Naive thymus-derived CD4-positive, alpha-beta T cell (primary cell): ENCODE data around the gene RLBP1. TPM values are rescaled to one million over a fixed set of nuclear protein-coding genes. Genes with fewer than 3 reads are reported as not detected.

Experiments
- ATAC-seq: fragments of 150-1000 bp; cut with Tn5 transposase; 2 replicates; pipeline ENCODE4 v1.10.0; 2021; ENCODE audit warnings: mild to moderate bottlenecking, moderate library complexity
- CTCF ChIA-PET: fragments of 350-600 bp; sonication (Branson Sonifier 250); formaldehyde crosslinking; loops from one replicate; lab custom pipeline; 2021; ENCODE audit warnings: antibody characterized with exemption; lab: Charles Lee
- POLR2A ChIA-PET: fragments of 350-600 bp; sonication (Branson Sonifier 250); formaldehyde crosslinking; loops from one replicate; lab custom pipeline; 2021; ENCODE audit warnings: antibody characterized with exemption, inconsistent platforms; lab: Charles Lee
- DNase-seq, 9 donors: peaks; one replicate each; pipeline versions ENCODE4 v3.0.0 to v3.0.0-alpha.2; 2020 to 2022; ENCODE audit warnings: mixed read lengths in 1 of 9
- H3K27ac ChIP-seq: one replicate; pipeline ENCODE4 v1.7.0; 2013; ENCODE audit warnings: mild to moderate bottlenecking, low read depth, low read length, moderate library complexity
- H3K27me3 ChIP-seq, 2 donors: one replicate each; pipeline ENCODE4 v1.7.0; 2013; ENCODE audit warnings: low read length in 2 of 2, mild to moderate bottlenecking in 2 of 2, moderate library complexity in 2 of 2; ENCODE audit not compliant: control insufficient read depth in 2 of 2, insufficient read depth in 2 of 2
- H3K36me3 ChIP-seq, 3 experiments: 1 replicate in 2 of 3; 2 replicates in 1 of 3; pipeline ENCODE4 v1.7.0; 2013; ENCODE audit warnings: low read length in 3 of 3, mild to moderate bottlenecking in 3 of 3, moderate library complexity in 1 of 3; ENCODE audit not compliant: insufficient read depth in 3 of 3, control insufficient read depth in 2 of 3
- H3K4me1 ChIP-seq, 2 donors: one replicate each; pipeline ENCODE4 v1.7.0; 2013; ENCODE audit warnings: low read length in 2 of 2, mild to moderate bottlenecking in 2 of 2, moderate library complexity in 1 of 2; ENCODE audit not compliant: control insufficient read depth in 2 of 2, insufficient read depth in 2 of 2
- H3K4me3 ChIP-seq: 2 replicates; pipeline ENCODE4 v1.7.0; 2013; ENCODE audit warnings: mild to moderate bottlenecking, low read length
- H3K9me3 ChIP-seq, 3 experiments: 1 replicate in 2 of 3; 2 replicates in 1 of 3; pipeline ENCODE4 v1.7.0; 2013; ENCODE audit warnings: low read length in 3 of 3; ENCODE audit not compliant: control insufficient read depth in 2 of 3
- H3K27ac Mint-ChIP-seq, 9 donors: one replicate each; pipeline ENCODE4 v1.8.0; 2020 to 2022; ENCODE audit warnings: mixed read lengths in 9 of 9, mild to moderate bottlenecking in 8 of 9, moderate library complexity in 5 of 9, inconsistent platforms in 2 of 9
- H3K27me3 Mint-ChIP-seq, 5 donors: one replicate each; pipeline ENCODE4 v1.8.0; 2021 to 2022; ENCODE audit warnings: mixed read lengths in 5 of 5, mild to moderate bottlenecking in 1 of 5
- H3K36me3 Mint-ChIP-seq, 5 donors: one replicate each; pipeline ENCODE4 v1.8.0; 2020 to 2022; ENCODE audit warnings: mixed read lengths in 5 of 5, mild to moderate bottlenecking in 3 of 5, inconsistent platforms in 1 of 5
- H3K4me1 Mint-ChIP-seq, 7 donors: one replicate each; pipeline ENCODE4 v1.8.0; 2020 to 2022; ENCODE audit warnings: mixed read lengths in 7 of 7, mild to moderate bottlenecking in 3 of 7, inconsistent platforms in 1 of 7
- H3K4me3 Mint-ChIP-seq, 10 donors: one replicate each; pipeline ENCODE4 v1.8.0; 2020 to 2022; ENCODE audit warnings: mild to moderate bottlenecking in 10 of 10, mixed read lengths in 10 of 10, moderate library complexity in 6 of 10, inconsistent platforms in 2 of 10
- H3K9me3 Mint-ChIP-seq, 11 donors: one replicate each; pipeline ENCODE4 v1.8.0; 2020 to 2022; ENCODE audit warnings: mixed read lengths in 11 of 11, mild to moderate bottlenecking in 4 of 11, inconsistent platforms in 1 of 11, moderate library complexity in 1 of 11
- intact Hi-C, 2 donors: fragments of 100-400 bp; cut with micrococcal nuclease; formaldehyde crosslinking; loops; one replicate each; pipeline ENCODE4 v1.15.1; 2023
- polyA plus RNA-seq, 2 donors: library from polyadenylated mRNA; unstranded; fragments of 300-500 nt; fragmentation: Illumina TruSeq; gene quantifications; one replicate each; pipeline ENCODE4 v1.2.3, GENCODE V29; 2021
- total RNA-seq, 6 experiments: library from RNA in 5 of 6; stranded (reverse) in 5 of 6; gene quantifications; 1 replicate in 5 of 6; 2 replicates in 1 of 6; pipeline ENCODE4 v1.2.3 and lab custom pipeline; 2021 to 2026

RLBP1 gene
- total and polyA plus RNA-seq, 7 experiments from 2014 or later, result not detected

DNA sequence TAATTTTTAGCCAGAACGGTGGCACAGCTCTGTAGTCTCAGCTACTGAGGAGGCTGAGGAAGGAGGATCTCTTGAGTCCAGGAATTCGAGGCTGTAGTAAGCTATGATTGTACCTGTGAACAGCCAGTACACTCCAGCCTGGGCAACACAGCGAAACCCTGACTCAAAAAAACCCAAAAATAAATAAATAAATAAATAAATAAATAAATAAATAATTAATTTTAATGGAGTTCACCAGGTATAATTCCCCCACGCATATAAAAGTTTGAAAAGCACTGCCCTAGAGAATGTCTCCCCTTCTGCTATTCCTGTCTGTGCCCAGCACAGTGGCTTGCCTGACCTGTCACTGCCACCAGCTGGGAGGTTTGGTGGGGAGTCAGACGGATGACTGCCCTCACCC lies 4.2 kb upstream of the RLBP1 start:
- CTCF ChIA-PET, result interaction anchor here (0.6 kb wide), 1 partner anchor 108 kb away, joined by 3 read pairs; no protein-coding TSS in a partner anchor
- DNase-seq (no peak), ATAC-seq (no peak)
- POLR2A ChIA-PET, result no interaction called here
- Histone ChIP-seq H3K4me3 (no peak overlapping the region), H3K36me3 (no peaks in the 10 kb centered on the region), H3K4me1 (no peaks in the 10 kb centered on the region), H3K27ac (no peak overlapping the region), H3K27me3 (no peaks in the 10 kb centered on the region), H3K9me3 (no peaks in the 10 kb centered on the region)
- intact Hi-C loops, result no loop called here
- Mint-ChIP-seq H3K27ac (no peak overlapping the region), H3K27me3 (peaks cover 0 to 15% (median 7%) of the 10 kb centered on the region in 5 donors), H3K4me1 (no peaks in the 10 kb centered on the region), H3K4me3 (no peak overlapping the region), H3K9me3 (no peaks in the 10 kb centered on the region), H3K36me3 (no peaks in the 10 kb centered on the region)

DNA sequence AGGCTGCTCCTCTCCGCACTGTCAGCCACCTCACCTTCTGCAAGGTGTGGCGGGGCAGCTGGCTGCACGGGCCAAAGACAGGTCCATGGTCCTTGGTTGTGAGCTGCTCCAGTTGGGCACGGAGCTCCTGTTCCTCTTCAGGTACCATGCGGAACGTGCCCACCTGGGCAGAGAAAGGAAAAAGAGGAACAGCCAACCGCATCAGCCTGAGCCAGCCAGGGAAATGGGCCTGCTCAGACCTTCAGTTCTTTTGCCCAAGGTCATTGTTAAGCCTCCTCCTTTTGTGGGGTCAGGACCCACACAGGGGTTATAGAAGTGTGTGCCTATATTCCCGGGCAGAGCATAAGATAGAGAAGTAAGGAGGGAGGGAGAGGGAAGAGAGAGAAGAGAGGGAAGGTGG lies 2.8 kb downstream of the RLBP1 start:
- H3K4me1 Mint-ChIP-seq, result peaks cover 0 to 1% (median 0%) of the 10 kb centered on the region in 7 donors
- no peak for ATAC-seq
- no peak overlapping the region for H3K27ac Mint-ChIP-seq
- H3K36me3 Mint-ChIP-seq, result no peaks in the 10 kb centered on the region
- ChIA-PET CTCF (interaction anchor here (1.1 kb wide), 1 partner anchor 11 kb away, joined by 3 read pairs; no protein-coding TSS in a partner anchor), POLR2A (no interaction called here)
- Histone ChIP-seq H3K4me1 (no peaks in the 10 kb centered on the region), H3K27ac (no peak overlapping the region), H3K9me3 (no peaks in the 10 kb centered on the region), H3K36me3 (no peaks in the 10 kb centered on the region), H3K4me3 (no peak overlapping the region), H3K27me3 (no peaks in the 10 kb centered on the region)
- no peaks in the 10 kb centered on the region for H3K9me3 Mint-ChIP-seq
- no peak for DNase-seq
- H3K4me3 Mint-ChIP-seq, result no peak overlapping the region
- peaks cover 0 to 12% (median 0%) of the 10 kb centered on the region in 5 donors for H3K27me3 Mint-ChIP-seq
- intact Hi-C loops, result no loop called here

DNA sequence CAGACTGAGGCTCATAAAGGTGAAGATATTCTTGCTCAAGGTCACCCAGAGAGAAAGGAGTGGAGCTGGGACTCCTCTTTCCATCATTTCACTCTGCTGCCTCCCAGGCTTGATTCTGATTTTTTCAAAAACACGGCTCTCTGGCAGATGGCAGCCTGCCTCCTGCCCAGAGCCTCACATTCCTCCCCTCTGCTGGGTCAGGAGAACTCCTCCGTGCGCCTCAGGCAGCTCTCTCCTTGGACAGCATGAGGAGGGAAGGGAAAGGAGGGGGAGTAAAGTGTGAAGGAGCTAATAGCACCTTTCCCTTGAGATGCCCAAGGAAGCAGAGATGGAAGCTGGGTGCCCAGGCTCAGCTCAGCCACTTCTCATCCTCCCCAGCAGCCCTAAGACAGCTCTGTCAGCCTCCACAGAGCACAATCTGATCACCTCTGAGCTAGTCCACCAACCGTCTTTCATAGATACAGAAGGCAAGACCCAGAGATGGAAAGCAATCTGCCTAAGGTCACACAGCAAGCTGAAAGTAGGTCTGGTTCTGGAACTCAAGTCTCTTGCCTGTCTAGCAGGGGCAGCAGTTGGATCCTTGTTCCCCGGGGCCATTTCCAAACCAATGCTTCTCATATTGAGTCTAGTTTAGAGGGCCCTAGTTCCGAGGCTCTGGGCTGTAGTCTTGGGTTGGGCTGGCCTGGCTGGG lies 3.5 kb downstream of the RLBP1 start:
- Histone ChIP-seq H3K4me3 (no peak overlapping the region), H3K27ac (no peak overlapping the region), H3K27me3 (no peaks in the 10 kb centered on the region), H3K9me3 (no peaks in the 10 kb centered on the region), H3K36me3 (no peaks in the 10 kb centered on the region), H3K4me1 (no peaks in the 10 kb centered on the region)
- POLR2A ChIA-PET, result no interaction called here
- CTCF ChIA-PET, result interaction anchor here (0.6 to 1.1 kb wide), 2 partner anchors 10 to 1899 kb away, joined by 3 read pairs; no protein-coding TSS in a partner anchor
- H3K9me3 Mint-ChIP-seq, result no peaks in the 10 kb centered on the region
- H3K4me3 Mint-ChIP-seq, result no peak overlapping the region
- peaks cover 0 to 1% (median 0%) of the 10 kb centered on the region in 7 donors for H3K4me1 Mint-ChIP-seq
- no peak for DNase-seq
- intact Hi-C loops, result no loop called here
- no peak for ATAC-seq
- H3K36me3 Mint-ChIP-seq, result no peaks in the 10 kb centered on the region
- no peak overlapping the region for H3K27ac Mint-ChIP-seq
- H3K27me3 Mint-ChIP-seq, result peaks cover 0 to 16% (median 0%) of the 10 kb centered on the region in 5 donors

DNA sequence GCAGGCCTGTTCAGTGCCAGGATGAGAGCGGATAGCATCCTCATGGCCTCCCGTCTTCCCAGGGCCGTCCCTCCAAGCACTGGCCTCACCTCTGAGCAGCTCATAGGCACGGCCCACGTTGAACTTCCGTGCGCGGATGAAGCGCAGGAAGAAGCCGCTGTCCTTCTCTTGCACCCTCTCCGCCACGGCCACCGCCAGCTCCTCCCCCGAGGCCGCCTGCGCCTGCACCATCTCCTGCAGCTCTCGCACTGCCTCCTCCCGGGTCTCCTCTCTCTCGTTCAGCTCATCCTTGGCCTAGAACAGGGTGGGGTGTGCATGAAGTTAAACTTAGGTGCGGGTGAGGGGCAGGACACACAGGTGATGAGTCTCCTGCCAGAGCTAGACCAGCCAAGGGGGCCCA lies 4.3 kb downstream of the RLBP1 start:
- intact Hi-C loops, result no loop called here
- H3K36me3 ChIP-seq, result no peaks in the 10 kb centered on the region
- CTCF ChIA-PET, result interaction anchor here (0.6 kb wide), 1 partner anchor 618 kb away, joined by 5 read pairs; no protein-coding TSS in a partner anchor
- POLR2A ChIA-PET, result no interaction called here
- H3K4me3 Mint-ChIP-seq, result no peak overlapping the region
- H3K27me3 ChIP-seq, result no peaks in the 10 kb centered on the region
- H3K27me3 Mint-ChIP-seq, result peaks cover 0 to 16% (median 0%) of the 10 kb centered on the region in 5 donors
- peaks cover 0 to 1% (median 0%) of the 10 kb centered on the region in 7 donors for H3K4me1 Mint-ChIP-seq
- no peaks in the 10 kb centered on the region for H3K9me3 ChIP-seq
- no peak overlapping the region for H3K27ac ChIP-seq
- no peaks in the 10 kb centered on the region for H3K4me1 ChIP-seq
- H3K4me3 ChIP-seq, result no peak overlapping the region
- no peak for ATAC-seq
- no peaks in the 10 kb centered on the region for H3K9me3 Mint-ChIP-seq
- peak overlapping the region in 1 of 9 donors; percentile 20 for H3K27ac Mint-ChIP-seq
- no peaks in the 10 kb centered on the region for H3K36me3 Mint-ChIP-seq
- no peak for DNase-seq

DNA sequence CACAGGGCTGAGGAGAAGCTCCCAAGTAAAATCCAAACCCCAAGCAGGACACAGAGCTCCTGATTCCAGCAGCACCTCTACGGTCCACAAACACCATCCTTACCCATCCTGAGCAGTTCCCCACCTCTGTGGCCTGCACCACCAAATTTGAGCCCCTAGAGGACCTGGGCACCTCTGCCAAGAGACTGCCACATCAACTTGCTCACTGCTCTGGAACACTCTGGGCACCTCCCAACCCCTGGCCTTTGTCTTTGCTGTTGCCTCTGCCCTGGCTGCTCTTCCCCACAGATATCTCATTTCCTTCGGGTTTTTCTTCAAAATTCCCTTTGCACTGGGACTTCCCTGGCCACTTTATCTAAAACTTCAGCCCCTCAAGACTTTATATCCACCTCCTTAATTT lies 5.8 kb downstream of the RLBP1 start:
- H3K27me3 Mint-ChIP-seq, result peaks cover 0 to 18% (median 0%) of the 10 kb centered on the region in 5 donors
- H3K4me1 ChIP-seq, result no peaks in the 10 kb centered on the region
- peaks cover 0 to 1% (median 0%) of the 10 kb centered on the region in 7 donors for H3K4me1 Mint-ChIP-seq
- H3K27ac Mint-ChIP-seq, result no peak overlapping the region
- POLR2A ChIA-PET, result no interaction called here
- H3K27ac ChIP-seq, result no peak overlapping the region
- H3K9me3 ChIP-seq, result no peaks in the 10 kb centered on the region
- CTCF ChIA-PET, result interaction anchor here (1.6 kb wide), 1 partner anchor 10 kb away, joined by 4 read pairs; no protein-coding TSS in a partner anchor
- intact Hi-C loops, result no loop called here
- H3K9me3 Mint-ChIP-seq, result no peaks in the 10 kb centered on the region
- DNase-seq (no peak), ATAC-seq (no peak)
- no peak overlapping the region for H3K4me3 ChIP-seq
- no peak overlapping the region for H3K4me3 Mint-ChIP-seq
- H3K27me3 ChIP-seq, result no peaks in the 10 kb centered on the region
- no peaks in the 10 kb centered on the region for H3K36me3 ChIP-seq
- no peaks in the 10 kb centered on the region for H3K36me3 Mint-ChIP-seq

DNA sequence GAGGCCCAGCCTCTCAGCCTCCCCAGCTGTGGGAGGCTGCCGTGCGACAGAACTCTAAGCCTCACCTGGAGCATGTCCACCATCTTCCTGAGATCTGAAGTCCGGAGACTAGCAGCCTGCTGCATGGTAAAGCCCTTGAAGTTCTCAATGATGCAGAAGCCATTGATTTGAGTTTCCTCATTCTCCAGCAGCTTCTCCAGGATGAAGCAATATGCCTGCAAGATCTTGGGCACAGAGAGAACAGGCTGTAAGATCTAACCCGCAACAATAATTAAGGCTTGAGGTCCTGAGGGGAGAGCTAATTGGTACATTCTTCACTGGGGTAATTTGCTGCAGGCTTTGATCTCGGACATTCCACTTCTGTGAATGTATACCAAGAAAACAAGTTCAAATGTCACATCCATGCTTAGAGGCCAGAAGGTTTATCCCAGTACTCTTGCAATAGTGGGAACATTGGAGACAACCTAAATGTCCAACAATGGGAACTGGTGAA lies 9.7 kb downstream of the RLBP1 start:
- H3K27ac ChIP-seq, result no peak overlapping the region
- no peaks in the 10 kb centered on the region for H3K9me3 ChIP-seq
- no peaks in the 10 kb centered on the region for H3K27me3 ChIP-seq
- DNase-seq (no peak), ATAC-seq (no peak)
- no peaks in the 10 kb centered on the region for H3K9me3 Mint-ChIP-seq
- CTCF ChIA-PET, result no interaction called here
- H3K27me3 Mint-ChIP-seq, result peaks cover 0 to 12% (median 0%) of the 10 kb centered on the region in 5 donors
- H3K4me1 ChIP-seq, result peaks cover 0 to 5% of the 10 kb centered on the region in 2 donors
- H3K36me3 Mint-ChIP-seq, result no peaks in the 10 kb centered on the region
- peaks cover 0 to 9% (median 6%) of the 10 kb centered on the region in 7 donors for H3K4me1 Mint-ChIP-seq
- POLR2A ChIA-PET, result no interaction called here
- H3K27ac Mint-ChIP-seq, result no peak overlapping the region
- no peaks in the 10 kb centered on the region for H3K36me3 ChIP-seq
- H3K4me3 Mint-ChIP-seq, result no peak overlapping the region
- H3K4me3 ChIP-seq, result no peak overlapping the region
- intact Hi-C loops, result no loop called here
